ENCODE results near the gene POLA2. TPM values are rescaled to one million over a fixed set of nuclear protein-coding genes. Genes with fewer than 3 reads are reported as not detected.

Gene POLA2
- total and polyA plus RNA-seq, 9 of the 15 experiments (the other 6 are each of a cell fraction or from before 2014, with no cell fraction given): 2.7 to 134 (median 44.4) TPM

DNA sequence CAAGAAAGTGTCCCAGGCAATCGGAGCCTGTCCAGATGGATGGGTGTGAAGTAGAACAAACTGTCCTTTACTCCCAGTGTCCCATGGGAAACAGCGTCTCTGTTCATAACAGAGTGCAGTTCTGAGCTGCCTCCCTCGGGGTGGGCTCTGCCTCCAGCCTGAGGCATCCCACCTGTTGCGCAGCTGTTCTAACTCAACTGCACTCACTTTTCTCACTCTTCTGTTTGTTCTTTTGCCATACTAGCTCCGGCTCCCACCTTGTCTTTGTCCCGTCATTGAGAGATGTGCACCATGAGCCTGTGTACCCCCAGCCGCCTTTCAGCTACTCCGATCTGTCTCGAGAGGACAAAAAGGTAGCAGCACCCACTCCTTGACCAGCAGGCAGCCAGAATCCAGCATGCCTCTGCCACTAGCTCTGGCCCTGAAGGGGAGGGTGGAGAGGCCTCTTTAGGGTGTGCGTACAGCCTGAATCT is 32.2 kb downstream of the POLA2 start (continued):
- TF ChIP-seq ZNF551 (CRISPR knock-in tag; IDR thresholded peaks at IDR 0.05): no peak

DNA sequence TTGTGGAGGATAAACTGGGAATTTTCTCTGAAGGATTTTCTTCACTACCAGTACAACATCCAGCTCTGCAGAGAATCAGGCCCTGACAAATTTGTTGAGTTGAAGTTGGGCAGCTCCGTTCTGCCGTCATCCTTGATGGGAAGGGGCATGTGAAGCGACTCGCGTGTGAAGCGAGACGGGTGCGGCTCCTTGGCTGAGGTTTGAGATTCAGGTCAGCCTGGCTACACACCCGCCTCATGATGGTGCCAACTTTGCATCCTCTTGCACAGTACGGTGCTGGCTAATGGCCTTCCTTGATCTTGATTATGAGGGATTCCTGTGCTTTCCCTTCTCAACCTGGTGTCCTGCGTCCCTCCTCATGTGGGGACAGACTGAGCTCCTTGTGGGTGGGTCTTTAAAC is 33.2 kb downstream of the POLA2 start:
- POLR2A ChIA-PET: interaction anchor here (0.6 to 1.7 kb wide), 3 partner anchors 20 to 62 kb away, joined by 3 to 5 read pairs (median 3); no protein-coding TSS in a partner anchor
- no TSS peak for BruUV-seq (replicated peaks)

More for the DNA sequence above, 33.2 kb downstream of the POLA2 start:
- Histone ChIP-seq H3K4me1 (replicated peaks in 1 of 2; ENCODE audit: control insufficient read depth in 2 of 2, insufficient read depth in 2 of 2, low read length in 2 of 2) (peaks cover 8 to 20% of the 10 kb centered on the region in 2 experiments), H4K20me1 (replicated peaks; ENCODE audit: control insufficient read depth, insufficient read depth, low read length) (no peaks in the 10 kb centered on the region), H3K4me3 (no peak overlapping the region), H2AFZ (ENCODE audit: low read depth, low read length) (no peak overlapping the region), H3K9ac (ENCODE audit: insufficient read depth in 1 of 2, low read depth in 2 of 2, low read length in 2 of 2) (no peak overlapping the region), H3K9me3 (replicated peaks; ENCODE audit: control insufficient read depth, insufficient read depth, low read depth, low read length) (no peaks in the 10 kb centered on the region), H3K27me3 (ENCODE audit: control insufficient read depth in 2 of 2, insufficient read depth in 2 of 2, low read length in 2 of 2) (no peaks in the 10 kb centered on the region), H3K9me1 (ENCODE audit: control insufficient read depth, insufficient read depth, low read length) (no peaks in the 10 kb centered on the region), H3K36me3 (ENCODE audit: control insufficient read depth, insufficient read depth, low read length) (peaks cover 89% of the 10 kb centered on the region), H3K79me2 (ENCODE audit: control insufficient read depth, insufficient read depth, low read length) (no peaks in the 10 kb centered on the region), H3K27ac (ENCODE audit: extremely low read depth, low read depth, low read length) (no peak overlapping the region), H3K4me2 (ENCODE audit: insufficient read depth, low read length) (no peak overlapping the region)
- ATAC-seq (no peak), FAIRE-seq (no peak), DNase-seq (ENCODE audit: extremely low read depth in 1 of 4, low spot score in 3 of 4) (no peak)
- TF ChIP-seq SRSF7 (optimal IDR thresholded peaks at IDR 0.05; ENCODE audit: low read depth, low read length) (no peak), KLF16 (IDR thresholded peaks at IDR 0.05) (no peak), SMARCE1 (IDR thresholded peaks at IDR 0.05) (no peak), ZNF232 (CRISPR knock-in tag; IDR thresholded peaks at IDR 0.05) (no peak), COPS2 (conservative IDR thresholded peaks at IDR 0.05) (no peak), ZNF324 (CRISPR knock-in tag; IDR thresholded peaks at IDR 0.05) (no peak), PRPF4 (IDR thresholded peaks at IDR 0.05; ENCODE audit: insufficient read depth, low read depth, low read length, poor library complexity, severe bottlenecking) (no peak)
- TF ChIP-seq, protein P1, sequence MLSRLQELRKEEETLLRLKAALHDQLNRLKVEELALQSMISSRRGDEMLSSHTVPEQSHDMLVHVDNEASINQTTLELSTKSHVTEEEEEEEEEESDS (CRISPR knock-in tag; IDR thresholded peaks at IDR 0.05): no peak
- TF ChIP-seq, protein P2, sequence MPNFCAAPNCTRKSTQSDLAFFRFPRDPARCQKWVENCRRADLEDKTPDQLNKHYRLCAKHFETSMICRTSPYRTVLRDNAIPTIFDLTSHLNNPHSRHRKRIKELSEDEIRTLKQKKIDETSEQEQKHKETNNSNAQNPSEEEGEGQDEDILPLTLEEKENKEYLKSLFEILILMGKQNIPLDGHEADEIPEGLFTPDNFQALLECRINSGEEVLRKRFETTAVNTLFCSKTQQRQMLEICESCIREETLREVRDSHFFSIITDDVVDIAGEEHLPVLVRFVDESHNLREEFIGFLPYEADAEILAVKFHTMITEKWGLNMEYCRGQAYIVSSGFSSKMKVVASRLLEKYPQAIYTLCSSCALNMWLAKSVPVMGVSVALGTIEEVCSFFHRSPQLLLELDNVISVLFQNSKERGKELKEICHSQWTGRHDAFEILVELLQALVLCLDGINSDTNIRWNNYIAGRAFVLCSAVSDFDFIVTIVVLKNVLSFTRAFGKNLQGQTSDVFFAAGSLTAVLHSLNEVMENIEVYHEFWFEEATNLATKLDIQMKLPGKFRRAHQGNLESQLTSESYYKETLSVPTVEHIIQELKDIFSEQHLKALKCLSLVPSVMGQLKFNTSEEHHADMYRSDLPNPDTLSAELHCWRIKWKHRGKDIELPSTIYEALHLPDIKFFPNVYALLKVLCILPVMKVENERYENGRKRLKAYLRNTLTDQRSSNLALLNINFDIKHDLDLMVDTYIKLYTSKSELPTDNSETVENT (CRISPR knock-in tag; IDR thresholded peaks at IDR 0.05): no peak
- intact Hi-C loops (cut with micrococcal nuclease): no loop called here
- in situ Hi-C loops (cut with MboI): no loop called here
- CTCF ChIA-PET (ENCODE audit: low intra/inter-chr PET ratio): no interaction called here
- 87% methylated on average over 5 of the region's 11 CpGs for WGBS (ENCODE audit: insufficient coverage, low coverage, missing lambda C conversion rate)
